ENCODE results near the gene TMEM164. TPM values are rescaled to one million over a fixed set of nuclear protein-coding genes. Genes with fewer than 3 reads are reported as not detected.

The TMEM164 gene
- polyA plus RNA-seq, 1 donor (not counting 4 experiments of a cell fraction or from before 2014, with no cell fraction given) = 15.3 TPM

DNA sequence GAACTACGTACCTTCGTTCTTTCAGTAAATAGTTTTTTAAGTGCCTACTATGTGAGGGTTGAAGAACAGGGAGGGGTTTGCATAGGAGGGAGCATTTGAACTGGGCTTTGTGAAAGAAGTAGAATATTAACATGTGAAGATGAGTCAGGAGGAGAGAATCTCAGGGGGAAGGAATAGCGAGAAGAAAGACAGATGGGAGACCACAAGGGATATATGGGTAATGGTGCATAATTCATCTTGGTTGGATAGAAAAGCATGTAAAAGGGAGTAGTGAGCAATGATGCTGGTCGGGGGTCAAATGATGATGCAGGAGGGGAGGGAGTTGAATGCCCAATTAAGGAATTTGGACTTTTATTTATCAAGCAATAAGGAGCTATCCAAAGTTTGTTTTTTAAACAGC is 52.7 kb downstream of the TMEM164 start:
- Histone ChIP-seq H3K4me3 (ENCODE audit: control insufficient read depth in 2 of 3, extremely low read depth in 1 of 3, insufficient read depth in 2 of 3, low read depth in 1 of 3, low read length in 3 of 3) (no peak overlapping the region), H3K9ac (ENCODE audit: control insufficient read depth, extremely low read depth, insufficient read depth, low read length) (no peak overlapping the region), H3K27ac (ENCODE audit: control insufficient read depth, insufficient read depth, low read length) (no peak overlapping the region), H2AFZ (ENCODE audit: control insufficient read depth, low read length) (no peak overlapping the region), H4K20me1 (ENCODE audit: control insufficient read depth, extremely low read depth, insufficient read depth, low read length) (no peaks in the 10 kb centered on the region), H3K4me1 (ENCODE audit: control insufficient read depth, extremely low read depth, insufficient read depth, low read length) (no peaks in the 10 kb centered on the region), H3K4me2 (ENCODE audit: control insufficient read depth, extremely low read depth, insufficient read depth, low read depth, low read length) (no peak overlapping the region), H3K9me3 (ENCODE audit: control insufficient read depth, low read depth, low read length) (no peaks in the 10 kb centered on the region), H3K36me3 (ENCODE audit: control insufficient read depth in 2 of 2, extremely low read depth in 1 of 2, insufficient read depth in 2 of 2, low read length in 2 of 2) (no peaks in the 10 kb centered on the region), H3K27me3 (ENCODE audit: control insufficient read depth, extremely low read depth, insufficient read depth, low read length) (no peaks in the 10 kb centered on the region), H3K79me2 (ENCODE audit: control insufficient read depth, insufficient read depth, low read length) (no peaks in the 10 kb centered on the region), H3K9me1 (ENCODE audit: control insufficient read depth, extremely low read depth, insufficient read depth, low read length) (no peaks in the 10 kb centered on the region)
- TF ChIP-seq EZH2 (IDR thresholded peaks at IDR 0.05; ENCODE audit: low read length) = no peak
- TF ChIP-seq, protein P1, sequence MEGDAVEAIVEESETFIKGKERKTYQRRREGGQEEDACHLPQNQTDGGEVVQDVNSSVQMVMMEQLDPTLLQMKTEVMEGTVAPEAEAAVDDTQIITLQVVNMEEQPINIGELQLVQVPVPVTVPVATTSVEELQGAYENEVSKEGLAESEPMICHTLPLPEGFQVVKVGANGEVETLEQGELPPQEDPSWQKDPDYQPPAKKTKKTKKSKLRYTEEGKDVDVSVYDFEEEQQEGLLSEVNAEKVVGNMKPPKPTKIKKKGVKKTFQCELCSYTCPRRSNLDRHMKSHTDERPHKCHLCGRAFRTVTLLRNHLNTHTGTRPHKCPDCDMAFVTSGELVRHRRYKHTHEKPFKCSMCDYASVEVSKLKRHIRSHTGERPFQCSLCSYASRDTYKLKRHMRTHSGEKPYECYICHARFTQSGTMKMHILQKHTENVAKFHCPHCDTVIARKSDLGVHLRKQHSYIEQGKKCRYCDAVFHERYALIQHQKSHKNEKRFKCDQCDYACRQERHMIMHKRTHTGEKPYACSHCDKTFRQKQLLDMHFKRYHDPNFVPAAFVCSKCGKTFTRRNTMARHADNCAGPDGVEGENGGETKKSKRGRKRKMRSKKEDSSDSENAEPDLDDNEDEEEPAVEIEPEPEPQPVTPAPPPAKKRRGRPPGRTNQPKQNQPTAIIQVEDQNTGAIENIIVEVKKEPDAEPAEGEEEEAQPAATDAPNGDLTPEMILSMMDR (optimal IDR thresholded peaks at IDR 0.05 in 1 of 3, IDR thresholded peaks at IDR 0.05 in 1 of 3, conservative IDR thresholded peaks at IDR 0.05 in 1 of 3; ENCODE audit: extremely low read depth in 1 of 3, insufficient read depth in 2 of 3, low read length in 3 of 3) = no peak
- FAIRE-seq (no peak), DNase-seq (ENCODE audit: low read depth, low spot score) (no peak)
- dilution Hi-C loops (cut with MboI; ENCODE audit: extremely low pct_ligation_motif_present, low sequenced_read_pairs) = no loop called here

DNA sequence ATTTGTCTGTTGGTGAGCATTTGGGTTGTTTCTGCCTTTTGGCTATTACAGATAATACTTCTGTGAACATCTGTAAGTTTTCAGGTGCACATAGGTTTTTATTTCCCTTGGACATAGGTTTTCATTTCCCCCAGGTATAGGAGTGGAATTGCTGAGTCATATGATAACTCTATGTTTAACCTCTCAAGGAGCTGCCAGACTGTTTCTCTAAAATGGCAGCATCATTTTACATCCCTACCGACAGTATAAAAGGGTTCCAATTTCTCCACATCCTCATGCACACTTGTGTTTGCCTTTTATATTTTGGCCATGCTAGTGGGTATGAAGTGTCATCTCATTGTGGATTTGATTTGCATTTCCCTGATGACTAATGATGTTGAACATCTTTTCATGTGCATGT is 53.5 kb downstream of the TMEM164 start:
- no peak for DNase-seq (ENCODE audit: low read depth, low spot score)
- no peak for FAIRE-seq
- H3K9me1 ChIP-seq (ENCODE audit: control insufficient read depth, extremely low read depth, insufficient read depth, low read length) = no peaks in the 10 kb centered on the region
- H3K9me3 ChIP-seq (ENCODE audit: control insufficient read depth, low read depth, low read length) = no peaks in the 10 kb centered on the region
- H3K4me2 ChIP-seq (ENCODE audit: control insufficient read depth, extremely low read depth, insufficient read depth, low read depth, low read length) = no peak overlapping the region
- no peaks in the 10 kb centered on the region for H3K27me3 ChIP-seq (ENCODE audit: control insufficient read depth, extremely low read depth, insufficient read depth, low read length)
- no peak overlapping the region for H3K27ac ChIP-seq (ENCODE audit: control insufficient read depth, insufficient read depth, low read length)
- no peaks in the 10 kb centered on the region for H3K79me2 ChIP-seq (ENCODE audit: control insufficient read depth, insufficient read depth, low read length)
- H2AFZ ChIP-seq (ENCODE audit: control insufficient read depth, low read length) = no peak overlapping the region
- TF ChIP-seq, protein P1 (optimal IDR thresholded peaks at IDR 0.05 in 1 of 3, IDR thresholded peaks at IDR 0.05 in 1 of 3, conservative IDR thresholded peaks at IDR 0.05 in 1 of 3; ENCODE audit: extremely low read depth in 1 of 3, insufficient read depth in 2 of 3, low read length in 3 of 3) = no peak
- no peak for TF ChIP-seq EZH2 (IDR thresholded peaks at IDR 0.05; ENCODE audit: low read length)
- no peak overlapping the region for H3K9ac ChIP-seq (ENCODE audit: control insufficient read depth, extremely low read depth, insufficient read depth, low read length)
- no peaks in the 10 kb centered on the region for H4K20me1 ChIP-seq (ENCODE audit: control insufficient read depth, extremely low read depth, insufficient read depth, low read length)
- dilution Hi-C loops (cut with MboI; ENCODE audit: extremely low pct_ligation_motif_present, low sequenced_read_pairs) = no loop called here
- H3K4me3 ChIP-seq (ENCODE audit: control insufficient read depth in 2 of 3, extremely low read depth in 1 of 3, insufficient read depth in 2 of 3, low read depth in 1 of 3, low read length in 3 of 3) = no peak overlapping the region
- no peaks in the 10 kb centered on the region for H3K36me3 ChIP-seq (ENCODE audit: control insufficient read depth in 2 of 2, extremely low read depth in 1 of 2, insufficient read depth in 2 of 2, low read length in 2 of 2)
- H3K4me1 ChIP-seq (ENCODE audit: control insufficient read depth, extremely low read depth, insufficient read depth, low read length) = no peaks in the 10 kb centered on the region
